ENCODE data around the gene ROMO1. TPM values are rescaled to one million over a fixed set of nuclear protein-coding genes. Genes with fewer than 3 reads are reported as not detected.

Gene ROMO1
- total RNA-seq, 1 experiment from 2014 or later = 173 TPM

- Mint-ChIP-seq H3K4me1 (ENCODE audit: insufficient read depth, unreplicated experiment) (peaks cover 19% of the 10 kb centered on the region), H3K36me3 (ENCODE audit: insufficient read depth, unreplicated experiment) (peaks cover 86% of the 10 kb centered on the region), H3K9me3 (ENCODE audit: unreplicated experiment) (no peaks in the 10 kb centered on the region), H3K27ac (ENCODE audit: low read depth, unreplicated experiment) (peak overlapping the region; percentile 99), H3K4me3 (ENCODE audit: unreplicated experiment) (peak overlapping the region; percentile 98), H3K27me3 (ENCODE audit: insufficient read depth, unreplicated experiment) (no peaks in the 10 kb centered on the region)
- BruUV-seq (replicated peaks) = no TSS peak
- POLR2A ChIA-PET = interaction anchor here (0.6 to 14.8 kb wide), 27 partner anchors 11 to 392 kb away, joined by 3 to 266 read pairs (median 7); partner anchors contain the start of genes CPNE1, ERGIC3, PHF20 and RBM12
- CTCF ChIA-PET = interaction anchor here (0.7 to 2.6 kb wide), 5 partner anchors 66 to 853 kb away, joined by 3 to 7 read pairs (median 3); partner anchors contain the start of gene SCAND1
- DNase-seq (ENCODE audit: unreplicated experiment) = no peak
- no peak for TF ChIP-seq CTCF (IDR thresholded peaks at IDR 0.05; ENCODE audit: unreplicated experiment)
- intact Hi-C loops (cut with micrococcal nuclease) = loop anchor here (2.0 to 5.0 kb wide), 2 partner anchors 182 to 189 kb away; no protein-coding TSS in a partner anchor
These were observed 886 bp downstream of the ROMO1 start for GRCh38 chr20:35699957-35700624.

DNA sequence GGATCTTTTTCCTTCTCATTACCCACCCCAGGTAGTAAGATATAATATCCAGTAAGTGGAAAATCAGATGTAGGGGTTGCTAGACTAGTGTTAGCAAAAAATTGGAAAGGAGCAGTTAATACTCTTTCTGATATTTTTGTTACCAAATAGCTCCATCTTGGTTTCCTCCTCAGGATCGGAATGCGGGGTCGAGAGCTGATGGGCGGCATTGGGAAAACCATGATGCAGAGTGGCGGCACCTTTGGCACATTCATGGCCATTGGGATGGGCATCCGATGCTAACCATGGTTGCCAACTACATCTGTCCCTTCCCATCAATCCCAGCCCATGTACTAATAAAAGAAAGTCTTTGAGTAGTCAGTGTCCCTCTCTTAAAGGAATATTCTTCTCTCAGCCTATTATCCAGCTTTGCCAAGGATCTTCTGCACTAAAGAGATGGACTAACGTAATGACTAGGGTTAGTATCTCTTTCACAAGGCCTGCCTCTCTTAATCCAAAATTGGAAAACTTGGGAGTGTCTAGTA, 1.5 kb downstream of the ROMO1 start:
- BruUV-seq (replicated peaks) = no TSS peak
- DNase-seq (ENCODE audit: unreplicated experiment) = peak; percentile 33
- Mint-ChIP-seq H3K4me1 (ENCODE audit: insufficient read depth, unreplicated experiment) (peaks cover 19% of the 10 kb centered on the region), H3K27ac (ENCODE audit: low read depth, unreplicated experiment) (peak overlapping the region; percentile 99), H3K4me3 (ENCODE audit: unreplicated experiment) (peak overlapping the region; percentile 98), H3K27me3 (ENCODE audit: insufficient read depth, unreplicated experiment) (no peaks in the 10 kb centered on the region), H3K36me3 (ENCODE audit: insufficient read depth, unreplicated experiment) (peaks cover 86% of the 10 kb centered on the region), H3K9me3 (ENCODE audit: unreplicated experiment) (no peaks in the 10 kb centered on the region)
- TF ChIP-seq CTCF (IDR thresholded peaks at IDR 0.05; ENCODE audit: unreplicated experiment) = no peak
- intact Hi-C loops (cut with micrococcal nuclease) = loop anchor here (5.0 kb wide), 1 partner anchor 182 kb away; no protein-coding TSS in a partner anchor
- ChIA-PET POLR2A (interaction anchor here (0.8 to 14.8 kb wide), 19 partner anchors 10 to 253 kb away, joined by 3 to 266 read pairs (median 13); partner anchors contain the start of genes CPNE1, ERGIC3, PHF20 and RBM12), CTCF (interaction anchor here (0.6 to 2.6 kb wide), 4 partner anchors 19 to 254 kb away, joined by 5 to 7 read pairs (median 6); partner anchors contain the start of gene SCAND1)

DNA sequence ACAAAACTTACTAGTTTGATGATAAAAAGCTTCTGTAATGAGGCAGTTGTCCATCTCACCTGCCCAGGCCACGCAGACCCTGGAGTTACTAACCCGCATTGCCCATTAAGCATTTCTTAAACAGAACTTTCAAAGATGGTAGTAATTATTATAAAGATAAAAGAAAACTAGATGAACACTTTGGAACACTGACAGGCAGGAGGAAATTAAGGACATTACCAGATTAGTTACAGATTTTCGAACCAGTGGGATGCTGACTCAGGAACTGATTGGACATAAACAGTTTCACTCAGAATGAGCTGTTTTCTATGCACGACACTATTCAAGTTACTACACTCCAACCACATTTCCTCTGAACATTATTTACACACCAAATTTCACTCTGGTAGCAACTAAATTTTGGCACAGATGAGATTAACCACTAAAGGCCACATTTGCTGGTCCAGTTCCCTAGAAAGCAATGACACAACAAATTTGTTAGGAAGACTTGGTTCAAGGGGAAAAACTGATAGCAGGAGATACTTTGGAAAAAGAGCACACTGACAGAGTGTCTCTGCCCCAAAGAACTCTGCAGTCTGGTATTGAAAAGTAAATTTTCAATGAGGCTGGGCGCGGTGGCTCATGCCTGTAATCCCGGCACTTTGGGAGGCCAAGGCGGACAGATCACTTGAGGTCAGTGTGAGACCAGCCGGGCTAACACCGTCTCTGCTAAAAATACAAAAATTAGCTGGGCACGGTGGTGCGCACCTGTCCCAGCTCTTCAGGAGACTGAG, 3.0 kb downstream of the ROMO1 start:
- Mint-ChIP-seq H3K27ac (ENCODE audit: low read depth, unreplicated experiment) (peak overlapping the region; percentile 5), H3K36me3 (ENCODE audit: insufficient read depth, unreplicated experiment) (peaks cover 96% of the 10 kb centered on the region), H3K27me3 (ENCODE audit: insufficient read depth, unreplicated experiment) (no peaks in the 10 kb centered on the region), H3K9me3 (ENCODE audit: unreplicated experiment) (no peaks in the 10 kb centered on the region), H3K4me1 (ENCODE audit: insufficient read depth, unreplicated experiment) (peaks cover 18% of the 10 kb centered on the region), H3K4me3 (ENCODE audit: unreplicated experiment) (no peak overlapping the region)
- no TSS peak for BruUV-seq (replicated peaks)
- ChIA-PET POLR2A (interaction anchor here (0.7 to 14.8 kb wide), 20 partner anchors 8 to 255 kb away, joined by 3 to 266 read pairs (median 4); partner anchors contain the start of genes CPNE1, RBM12, RBM39 and SCAND1), CTCF (interaction anchor here (1.1 to 1.5 kb wide), 2 partner anchors 8 to 252 kb away, joined by 3 to 12 read pairs; partner anchors contain the start of gene SCAND1)
- DNase-seq (ENCODE audit: unreplicated experiment) = no peak
- intact Hi-C loops (cut with micrococcal nuclease) = loop anchor here (5.0 kb wide), 1 partner anchor 180 kb away; no protein-coding TSS in a partner anchor
- TF ChIP-seq CTCF (IDR thresholded peaks at IDR 0.05; ENCODE audit: unreplicated experiment) = no peak
